Jurkat, Clone E6-1 (cell line): ENCODE results near the gene CCDC88A.
A peak's percentile ranks its signal among the peaks of the same experiment; 100 is the strongest.

Experiments used
- DNase-seq: peaks from one replicate; pipeline ENCODE4 v3.0.0-alpha.2; 2011; ENCODE audit warnings: low read depth, low spot score
- H3K4me3 ChIP-seq: 2 replicates; pipeline ENCODE4 v1.5.1; 2011; ENCODE audit warnings: mild to moderate bottlenecking, low read length, control low read depth, moderate library complexity

CCDC88A gene

DNA sequence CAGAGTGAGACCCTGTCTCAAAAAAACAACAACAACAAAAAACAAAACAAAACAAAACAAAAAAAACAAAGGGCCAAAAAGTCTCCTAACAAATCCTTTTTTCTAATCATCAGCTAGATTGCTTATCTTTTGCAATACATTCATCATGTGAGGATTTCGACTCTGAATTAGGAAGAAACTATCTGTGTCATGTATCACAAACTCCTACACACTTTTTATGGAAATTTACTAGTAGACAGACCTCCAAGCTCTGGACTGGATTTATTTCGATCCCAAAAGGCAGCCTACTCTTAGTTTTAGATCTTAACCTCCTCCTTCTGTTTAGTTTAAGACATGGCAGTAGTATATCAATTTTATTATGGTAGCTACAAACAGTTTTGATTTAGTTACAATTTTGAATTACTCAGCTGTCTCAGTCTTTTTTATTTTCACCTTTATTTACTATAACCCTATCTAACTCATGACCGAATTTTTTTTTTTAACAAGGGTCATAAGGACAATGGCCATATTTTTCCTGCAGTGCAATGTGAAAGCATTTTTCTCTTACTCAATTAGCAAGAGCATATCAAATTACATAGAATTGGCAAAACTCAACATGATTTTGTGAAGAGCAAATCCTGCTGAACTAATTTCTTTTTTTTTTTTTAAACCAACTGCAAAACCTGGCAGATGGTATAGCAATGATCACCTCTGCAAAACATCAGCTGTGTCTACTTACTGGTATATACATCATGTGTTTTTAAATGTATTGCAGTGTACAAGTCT is 10.7 kb upstream of the CCDC88A start:
- no peak for DNase-seq
- H3K4me3 ChIP-seq, result no peak overlapping the region

GRCh38 chr2:55428258-55428657 is 8.6 kb upstream of the CCDC88A start:
- DNase-seq, result no peak
- no peak overlapping the region for H3K4me3 ChIP-seq

DNA sequence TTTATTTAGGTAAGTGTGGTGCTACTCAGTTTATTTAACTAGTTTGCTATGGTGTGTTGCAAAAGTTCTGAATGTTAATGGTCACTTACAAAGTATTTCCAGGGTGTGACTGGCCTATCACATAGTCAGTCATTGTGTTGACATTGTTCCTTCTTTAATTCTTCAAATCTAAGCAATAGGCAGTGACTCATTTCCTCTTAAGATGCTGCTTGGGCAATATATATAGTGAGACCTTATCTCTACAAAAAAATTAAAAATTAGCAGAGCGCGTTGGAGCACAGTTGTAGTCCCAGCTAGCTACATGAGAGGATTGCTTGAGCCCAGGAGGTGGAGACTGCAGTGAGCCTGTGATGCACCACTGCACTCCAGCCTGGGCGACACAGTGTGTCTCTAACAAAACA is 5.8 kb upstream of the CCDC88A start:
- H3K4me3 ChIP-seq, result no peak overlapping the region
- no peak for DNase-seq

DNA sequence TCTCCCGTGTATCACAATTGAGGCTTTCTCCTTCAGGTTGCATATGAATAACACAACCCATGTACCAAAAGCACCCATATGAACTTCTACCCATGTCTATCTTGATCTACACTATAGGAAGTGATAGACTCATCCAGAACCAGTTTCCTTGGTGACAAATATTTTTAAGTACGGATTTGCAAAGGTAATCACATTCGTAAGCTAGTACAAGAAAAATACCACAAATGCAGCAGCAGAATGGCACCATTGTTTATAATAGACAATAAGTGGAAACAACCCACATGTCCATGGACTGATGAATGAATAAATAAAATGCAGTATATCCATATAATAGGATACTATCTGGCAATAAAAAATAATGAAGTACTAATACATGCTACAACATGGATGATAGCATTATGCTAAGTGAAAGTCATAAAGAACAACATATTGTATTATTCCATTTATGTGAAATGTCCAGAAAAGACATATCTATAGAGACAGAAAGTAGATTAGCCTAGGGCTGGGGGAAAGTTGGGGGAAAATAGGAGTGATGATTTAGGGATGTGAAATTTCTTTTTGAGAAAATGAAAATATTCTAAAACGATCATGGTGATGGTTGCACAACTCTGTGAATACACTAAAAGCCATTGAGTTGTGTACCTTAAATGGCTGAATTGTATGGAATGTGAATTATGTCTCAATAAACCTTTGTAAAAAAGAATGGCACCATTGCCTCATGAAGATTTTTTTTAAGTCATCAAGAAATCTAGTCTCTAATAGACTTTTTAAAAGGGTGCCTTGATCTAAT is 3.4 kb upstream of the CCDC88A start:
- no peak for DNase-seq
- no peak overlapping the region for H3K4me3 ChIP-seq

DNA sequence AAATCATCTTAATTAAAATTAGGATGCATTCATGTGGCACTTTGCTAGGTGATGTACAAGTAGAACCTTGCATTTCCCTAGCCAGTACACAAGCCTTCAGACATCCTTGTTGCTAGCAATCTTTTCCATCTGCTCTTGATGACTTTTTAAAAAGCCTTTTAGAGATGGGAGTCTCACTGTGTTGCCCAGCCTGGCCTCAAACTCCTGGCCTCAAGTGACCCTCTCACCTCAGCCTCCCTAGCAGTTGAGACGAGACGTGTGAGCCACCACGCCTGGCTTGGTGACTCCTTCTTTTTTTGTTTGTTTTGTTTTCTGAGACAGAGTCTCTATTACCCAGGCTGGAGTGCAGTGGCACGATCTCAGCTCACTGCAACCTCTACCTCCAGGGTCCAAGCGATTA is 1.7 kb upstream of the CCDC88A start:
- no peak overlapping the region for H3K4me3 ChIP-seq
- no peak for DNase-seq

DNA sequence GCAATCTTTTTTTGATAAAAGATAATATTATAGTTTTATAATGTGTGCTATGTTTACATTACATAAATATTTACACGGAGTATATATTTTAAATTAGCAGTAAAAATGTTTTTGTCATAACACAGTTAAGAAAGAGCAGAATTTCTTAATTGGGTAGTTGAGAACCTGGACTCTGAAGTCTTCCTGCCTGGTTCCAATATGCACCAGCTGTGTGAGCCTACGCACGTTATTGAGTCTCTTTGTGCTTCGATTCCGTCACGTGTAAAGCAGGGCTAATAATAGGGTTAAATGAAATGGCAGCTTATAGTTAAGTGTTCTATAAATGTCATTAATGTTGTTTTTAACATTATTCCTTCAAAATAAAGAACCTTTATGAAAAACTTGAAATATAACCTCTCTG is 1.2 kb upstream of the CCDC88A start:
- H3K4me3 ChIP-seq, result no peak overlapping the region; the same call in 1 of the 2 replicates
- DNase-seq, result no peak

GRCh38 chr2:55420439-55420725 is 726 bp upstream of the CCDC88A start:
- no peak for DNase-seq
- H3K4me3 ChIP-seq, result peak overlapping the region; percentile 66

GRCh38 chr2:55419233-55419678 is 400 bp downstream of the CCDC88A start:
- H3K4me3 ChIP-seq, result peak overlapping the region; percentile 83
- no peak for DNase-seq

DNA sequence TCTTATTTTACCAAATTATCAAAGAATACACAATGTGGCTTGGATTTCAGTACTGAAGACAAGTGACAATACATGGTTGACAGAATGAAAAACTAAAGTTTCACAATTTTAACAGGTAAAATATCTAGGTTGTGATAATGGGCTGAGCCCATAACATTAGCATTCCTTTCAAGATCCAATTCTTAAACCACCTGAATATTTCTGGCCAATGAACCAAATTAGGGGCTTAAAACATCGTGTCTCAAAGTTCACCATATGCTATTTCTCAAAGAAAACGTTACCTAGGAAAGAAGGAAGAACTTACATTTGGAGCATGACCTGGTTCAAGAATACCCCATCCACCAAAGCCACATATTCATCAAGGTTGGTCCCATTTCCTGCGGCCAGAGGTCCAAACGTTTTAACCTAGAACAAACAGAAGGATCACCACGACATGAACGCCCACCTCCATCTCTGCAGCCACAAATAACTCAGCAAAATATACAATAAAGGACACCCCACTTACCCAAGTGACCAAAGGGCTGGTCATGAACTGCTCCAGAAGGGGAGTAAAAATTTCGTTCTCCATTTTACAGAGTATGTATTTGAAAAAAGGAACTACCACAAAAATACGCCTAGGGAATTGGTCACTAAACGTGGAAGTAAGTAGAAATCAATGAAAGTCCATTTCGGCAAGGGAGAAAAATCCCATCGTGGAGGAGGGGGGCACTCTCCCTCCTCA is 984 bp downstream of the CCDC88A start:
- H3K4me3 ChIP-seq, result peak overlapping the region; percentile 83
- no peak for DNase-seq

- DNase-seq, result no peak
These were observed 1.6 kb downstream of the CCDC88A start for GRCh38 chr2:55418072-55418471.

GRCh38 chr2:55416786-55417568 is 2.7 kb downstream of the CCDC88A start:
- no peak overlapping the region for H3K4me3 ChIP-seq
- DNase-seq, result no peak

More at GRCh38 chr2:55418072-55418471, 1.6 kb downstream of the CCDC88A start:
- peak overlapping the region; percentile 83 for H3K4me3 ChIP-seq

DNA sequence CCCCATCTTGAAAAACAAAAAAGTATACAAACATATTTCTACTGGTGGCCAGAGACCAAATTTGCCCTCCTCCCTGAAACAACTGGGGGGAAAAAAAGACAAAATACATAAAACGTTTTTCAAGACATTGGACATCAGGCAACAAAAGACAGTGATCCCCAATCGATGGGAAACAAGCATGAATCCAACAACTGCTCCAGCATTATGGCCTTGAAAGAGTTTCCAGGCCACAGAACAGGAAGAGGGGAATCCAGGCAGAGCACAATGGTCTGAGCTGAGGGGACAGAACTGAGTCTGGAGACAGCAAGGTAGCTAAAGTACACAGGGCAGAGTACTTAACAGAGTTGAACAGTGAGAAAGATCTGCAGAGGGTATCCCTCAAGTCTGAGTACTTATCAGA is 4.4 kb downstream of the CCDC88A start:
- H3K4me3 ChIP-seq, result no peak overlapping the region
- DNase-seq, result no peak

GRCh38 chr2:55408918-55409868 is 10.5 kb downstream of the CCDC88A start:
- peak overlapping the region; percentile 16 for H3K4me3 ChIP-seq
- DNase-seq, result peak; percentile 46

DNA sequence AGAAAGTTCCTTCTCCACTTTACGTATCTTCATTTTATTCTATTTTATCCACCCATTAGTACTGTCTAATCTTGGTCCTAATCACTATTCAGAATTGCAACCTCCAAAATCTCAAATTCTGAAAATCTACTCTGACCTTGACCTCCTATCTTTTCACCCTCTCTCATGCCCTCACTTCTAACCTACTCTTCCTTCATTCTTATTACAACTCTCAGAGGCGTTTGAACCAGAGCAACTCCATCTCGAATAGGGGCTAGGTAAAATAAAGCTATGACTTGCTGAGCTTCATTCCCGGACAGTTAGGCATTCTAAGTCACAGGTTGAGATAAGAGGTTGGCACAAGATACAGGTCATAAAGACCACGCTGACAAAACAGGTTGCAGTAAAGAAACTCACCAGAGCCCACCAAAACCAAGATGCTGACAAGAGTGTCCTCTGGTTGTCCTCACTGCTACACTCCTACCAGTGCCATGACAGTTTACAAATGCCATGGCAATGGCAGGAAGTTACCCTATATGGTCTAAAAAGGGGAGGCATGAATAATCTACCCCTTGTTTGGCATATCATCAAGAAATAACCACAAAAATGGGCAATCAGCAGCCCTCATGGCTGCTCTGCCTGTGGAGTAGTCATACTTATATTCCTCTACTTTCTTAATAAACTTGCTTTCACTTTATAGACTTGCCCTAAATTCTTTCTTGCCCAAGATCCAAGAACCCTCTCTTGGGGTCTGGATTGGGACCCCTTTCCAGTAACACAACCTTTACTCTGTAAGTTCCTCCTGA is 11.4 kb downstream of the CCDC88A start:
- no peak for DNase-seq
- no peak overlapping the region for H3K4me3 ChIP-seq

DNA sequence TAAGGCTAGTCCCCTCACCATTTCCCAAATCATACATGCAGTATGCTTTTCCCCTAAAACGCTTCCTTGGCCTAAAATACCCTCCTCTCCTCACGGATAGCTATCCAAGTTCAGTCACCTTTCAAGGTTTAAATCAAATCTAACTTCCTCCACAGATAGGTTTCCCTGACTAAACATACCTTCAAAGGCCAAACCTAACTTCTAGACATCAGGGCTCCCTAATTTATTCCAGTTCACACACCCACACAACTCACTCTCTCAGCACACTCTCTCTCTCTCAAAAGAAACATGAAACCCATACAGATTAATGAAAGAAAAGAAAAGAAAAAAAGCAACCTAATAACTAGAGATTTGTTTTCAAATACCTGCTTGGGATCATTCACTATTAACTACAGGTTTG is 14.5 kb downstream of the CCDC88A start:
- H3K4me3 ChIP-seq, result no peak overlapping the region
- DNase-seq, result no peak

DNA sequence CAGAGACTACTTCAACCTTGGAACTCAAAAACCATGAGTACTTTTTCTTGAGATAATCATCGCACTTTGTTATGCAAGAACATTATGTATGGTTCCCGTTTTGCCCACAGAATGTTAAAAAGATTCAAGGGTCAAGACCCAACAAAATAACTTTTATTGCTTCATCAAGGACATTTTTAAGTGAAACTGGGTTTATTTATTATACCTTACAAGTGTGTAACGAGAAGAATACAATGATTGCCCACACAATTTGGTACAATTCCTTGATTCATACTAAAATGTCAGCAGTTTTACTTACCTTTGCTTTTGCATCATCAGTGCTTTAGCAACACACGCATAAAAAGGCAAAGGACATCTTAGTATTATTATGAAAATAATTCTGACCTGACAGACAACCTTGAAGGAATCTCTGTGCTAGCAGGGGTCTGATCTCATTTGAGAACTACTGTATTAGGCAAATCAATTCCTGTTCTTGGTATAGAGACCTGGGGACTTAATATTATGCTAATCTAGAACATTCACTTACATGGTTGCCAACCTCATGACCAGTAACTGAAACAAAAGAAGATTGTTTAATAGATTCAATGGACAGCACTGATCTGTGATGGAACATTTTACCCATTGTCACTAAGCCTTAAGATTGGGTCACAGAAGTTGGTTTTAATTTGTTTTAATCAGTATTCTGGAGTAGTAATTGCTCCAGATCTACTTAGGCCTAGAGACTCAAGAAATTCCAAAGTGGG is 16.2 kb downstream of the CCDC88A start:
- no peak overlapping the region for H3K4me3 ChIP-seq
- no peak for DNase-seq

- no peak for DNase-seq
- no peak overlapping the region for H3K4me3 ChIP-seq
These were observed 18.5 kb downstream of the CCDC88A start for GRCh38 chr2:55401124-55401523.
